T-helper 2 cell (primary cell): Measurements from ENCODE around the gene MYCBP2.
"Not testable (repeated sequence)": the region's sequence is repeated elsewhere in the genome, so short reads cannot be mapped to it uniquely, and the experiment has no call there.

Source experiments
- DNase-seq, 5 experiments: peaks; one replicate each; pipeline versions ENCODE4 v3.0.0 to v3.0.0-alpha.2; 2012 to 2022

Gene MYCBP2

DNA sequence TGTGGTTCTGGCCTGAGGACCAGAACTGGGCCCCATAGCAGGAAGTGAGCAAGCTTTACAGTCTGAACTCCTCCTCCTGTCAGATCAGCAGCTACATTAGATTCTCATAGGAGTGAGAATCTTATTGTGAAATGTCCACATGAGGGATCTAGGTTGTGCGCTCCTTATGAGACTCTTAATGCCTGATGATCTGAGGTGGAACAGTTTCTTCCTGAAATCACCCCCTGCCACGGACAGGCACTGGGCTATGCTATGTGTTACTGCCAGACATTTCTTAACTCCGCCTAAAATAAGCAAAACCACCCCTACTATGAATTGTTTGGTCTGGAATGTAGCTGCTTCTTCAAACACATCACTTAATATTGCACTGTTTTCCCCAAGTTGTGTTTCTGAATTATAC, 304.6 kb downstream of the MYCBP2 start:
- DNase-seq = no peak

DNA sequence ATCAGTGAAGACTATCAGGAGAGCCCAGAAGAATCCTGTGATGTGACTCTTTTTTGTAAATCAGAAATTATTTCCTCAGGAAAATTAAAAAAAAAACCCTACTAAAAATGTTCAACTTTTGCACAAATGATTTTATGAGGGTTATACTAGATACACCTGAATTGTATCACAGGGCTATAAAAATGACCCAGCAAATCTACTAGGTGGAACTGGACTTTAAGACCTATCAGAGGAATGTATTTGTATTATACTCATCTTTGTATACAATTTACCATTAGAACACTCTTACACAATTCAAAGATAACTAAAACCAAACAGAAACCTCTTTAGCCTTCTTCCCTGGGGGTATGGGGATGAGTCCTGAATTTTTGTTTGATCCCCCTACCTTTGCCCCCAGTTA, 307.1 kb downstream of the MYCBP2 start:
- no peak for DNase-seq

DNA sequence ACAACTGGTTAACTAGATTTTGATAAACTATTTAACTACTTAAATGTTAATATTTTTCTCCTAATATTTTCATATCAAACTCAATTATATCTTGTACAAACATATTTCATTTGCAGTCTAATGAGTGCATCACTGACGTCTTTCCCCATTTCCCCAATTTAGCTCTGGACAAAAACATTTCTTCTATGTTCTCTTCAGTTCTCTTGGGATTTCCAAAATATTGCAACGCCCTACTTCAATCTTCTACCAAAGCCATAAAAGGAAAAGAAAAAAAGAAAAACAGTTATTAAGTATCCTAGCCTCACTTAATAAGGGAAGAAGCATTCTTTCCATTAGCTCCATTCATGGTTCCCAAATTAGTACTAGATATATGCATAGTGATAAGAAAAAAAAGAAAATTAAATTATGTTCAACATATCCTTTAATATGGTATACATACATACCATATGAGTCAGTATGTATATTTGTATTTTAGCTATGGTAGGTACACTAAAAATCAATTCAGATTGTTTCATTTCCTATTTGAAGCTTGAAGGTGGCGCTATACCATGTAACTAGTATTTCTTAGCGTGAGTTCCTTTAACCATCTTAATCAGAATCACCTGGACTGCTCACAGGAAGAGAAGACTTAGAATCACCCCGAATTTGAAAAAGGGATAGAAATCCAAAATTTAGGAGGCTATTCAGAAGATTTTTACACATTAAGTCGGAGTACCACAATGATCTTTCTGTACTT, 309.8 kb downstream of the MYCBP2 start:
- DNase-seq = no peak

DNA sequence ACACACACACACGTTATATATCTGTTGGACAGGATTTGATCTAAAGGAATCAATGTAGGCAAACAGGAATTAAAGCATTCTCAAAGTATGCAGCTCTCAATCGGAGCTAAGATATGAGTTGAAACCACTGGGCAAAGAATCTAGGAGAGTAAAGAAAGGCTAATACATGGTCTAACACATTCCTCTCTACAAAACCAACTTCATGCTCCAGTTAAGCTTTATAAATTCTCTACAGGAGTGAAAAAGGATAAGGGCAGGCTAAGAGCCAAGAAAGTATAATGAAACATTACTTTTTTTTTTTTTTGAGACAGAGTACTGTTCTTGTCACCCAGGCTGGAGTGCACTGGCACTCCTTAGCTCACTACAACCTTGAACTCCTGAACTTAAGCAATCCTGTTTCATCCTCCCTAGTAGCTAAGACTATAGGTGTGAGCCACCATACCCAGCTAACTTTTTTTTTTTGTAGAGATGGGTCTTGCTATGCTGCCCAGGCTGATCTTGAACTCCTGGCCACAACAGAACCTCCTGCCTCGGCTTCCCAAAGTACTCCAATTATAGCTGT, 310.6 kb downstream of the MYCBP2 start:
- DNase-seq = no peak

DNA sequence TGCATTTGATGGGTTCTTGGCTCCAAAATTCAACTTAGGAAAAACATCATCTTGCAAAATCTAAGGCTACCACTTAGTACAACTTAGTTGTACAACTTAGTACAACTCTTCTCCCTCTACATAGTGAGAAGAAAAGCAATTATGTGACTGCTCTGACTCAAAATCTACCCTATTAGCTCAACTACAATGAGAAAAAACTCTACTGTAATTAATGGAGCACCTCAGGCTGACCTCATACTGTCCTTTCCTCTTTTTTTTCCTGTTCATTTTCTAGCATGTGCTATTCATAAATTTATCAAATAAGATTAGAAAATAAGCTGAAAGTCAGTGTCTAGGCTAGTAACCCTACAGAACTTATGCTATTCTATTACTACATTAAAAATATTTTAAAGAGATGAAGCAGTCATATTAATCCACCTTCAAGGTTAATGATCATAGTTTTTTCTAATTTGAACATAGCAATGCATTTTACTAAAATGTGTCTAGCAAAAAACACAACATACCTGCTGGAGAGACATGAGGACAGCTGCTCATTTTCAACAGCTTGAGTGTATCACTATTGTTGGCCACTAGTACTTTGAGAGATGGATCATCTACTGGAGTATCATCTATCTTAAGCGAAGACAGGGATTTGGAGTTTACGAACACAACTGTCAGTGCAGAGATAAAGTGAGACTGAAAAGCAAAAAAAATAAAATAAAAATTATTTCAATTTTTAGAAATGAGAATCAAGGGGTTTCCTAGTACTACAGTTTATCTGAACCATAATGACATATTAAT, 311.8 kb downstream of the MYCBP2 start:
- DNase-seq = no peak

DNA sequence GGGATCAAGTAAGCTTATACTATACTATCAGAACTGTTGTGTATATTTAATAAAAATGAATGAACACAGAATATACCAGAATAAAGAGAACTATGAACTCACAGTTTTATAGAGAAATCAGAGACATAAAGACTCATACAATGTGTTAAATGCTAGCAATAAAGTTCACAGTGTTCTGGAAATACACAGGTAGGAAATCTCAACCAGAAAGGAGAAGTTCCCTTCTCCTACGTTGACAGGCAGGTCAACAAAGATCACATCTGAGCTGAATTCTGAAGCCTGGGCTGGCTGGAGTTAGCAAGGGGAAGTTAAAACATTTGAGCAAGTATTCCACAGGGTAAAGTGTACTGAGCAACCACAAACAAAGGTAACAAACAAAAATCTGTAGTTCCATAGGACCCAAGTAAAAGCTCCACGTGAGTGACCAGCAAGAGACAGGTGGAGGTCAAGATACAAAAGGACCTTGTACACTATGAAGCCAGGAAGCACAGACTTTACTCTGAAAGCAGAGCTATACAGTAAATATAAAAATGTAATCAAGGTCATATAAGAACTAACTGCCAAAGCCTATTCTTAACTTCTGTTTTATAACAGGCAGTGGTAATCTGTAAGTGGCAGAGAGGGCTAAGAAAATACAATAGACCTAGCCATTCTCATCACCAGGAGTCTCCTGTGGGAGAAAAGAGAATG, 312.9 kb downstream of the MYCBP2 start:
- DNase-seq = no peak

DNA sequence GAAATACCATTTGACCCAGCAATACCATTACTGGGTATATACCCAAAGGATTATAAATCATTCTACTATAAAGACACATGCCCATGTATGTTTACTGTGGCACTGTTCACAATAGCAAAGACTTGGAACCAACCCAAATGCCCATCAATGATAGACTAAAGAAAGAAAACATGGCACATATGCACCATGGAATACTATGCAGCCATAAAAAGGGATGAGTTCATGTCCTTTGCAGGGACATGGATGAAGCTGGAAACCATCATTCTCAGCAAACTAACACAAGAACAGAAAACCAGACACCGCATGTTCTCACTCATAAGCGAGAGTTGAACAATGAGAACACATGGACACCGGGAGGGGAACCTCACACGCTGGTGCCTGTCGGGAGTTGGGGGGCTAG, 317.2 kb downstream of the MYCBP2 start:
- DNase-seq = not testable (repeated sequence)

DNA sequence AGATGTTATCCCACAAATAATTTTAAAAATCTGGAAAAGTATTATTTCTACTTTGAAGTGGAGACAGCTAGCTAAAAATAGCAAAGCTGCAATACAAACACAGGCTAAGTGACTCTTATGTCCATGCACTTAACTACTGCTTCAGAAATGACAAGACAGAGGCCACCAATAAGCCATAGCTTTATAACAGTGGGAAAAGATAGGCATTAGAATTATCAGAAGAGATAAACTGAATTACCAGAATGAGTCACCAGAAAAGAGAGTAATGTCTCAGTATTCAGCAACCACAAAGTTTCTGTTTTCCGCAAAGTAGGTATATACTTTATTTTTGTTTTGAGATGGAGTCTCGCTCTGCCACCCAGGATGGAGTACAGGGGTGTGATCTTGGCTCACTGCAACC, 317.9 kb downstream of the MYCBP2 start:
- DNase-seq = peak in 1 of 5 experiments; percentile 86

DNA sequence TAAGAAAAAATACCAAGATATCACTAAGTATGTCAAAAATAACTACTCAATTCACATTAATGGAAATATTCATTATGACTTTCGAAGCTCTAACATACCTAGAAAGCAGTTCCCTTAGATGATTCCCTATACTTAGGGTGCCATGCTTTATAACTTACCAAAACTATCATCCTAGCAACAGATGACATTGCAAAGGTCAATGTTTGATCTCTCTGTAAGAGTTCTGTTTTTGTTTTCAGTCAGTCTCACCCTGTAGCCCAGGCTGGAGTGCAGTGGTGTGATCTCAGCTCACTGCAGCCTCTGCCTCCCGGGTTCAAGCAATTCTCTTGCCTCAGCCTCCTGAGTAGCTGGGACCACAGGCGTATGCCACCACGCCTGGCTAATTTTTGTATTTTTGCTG, 318.6 kb downstream of the MYCBP2 start:
- peak in 1 of 5 experiments; percentile 23 for DNase-seq

DNA sequence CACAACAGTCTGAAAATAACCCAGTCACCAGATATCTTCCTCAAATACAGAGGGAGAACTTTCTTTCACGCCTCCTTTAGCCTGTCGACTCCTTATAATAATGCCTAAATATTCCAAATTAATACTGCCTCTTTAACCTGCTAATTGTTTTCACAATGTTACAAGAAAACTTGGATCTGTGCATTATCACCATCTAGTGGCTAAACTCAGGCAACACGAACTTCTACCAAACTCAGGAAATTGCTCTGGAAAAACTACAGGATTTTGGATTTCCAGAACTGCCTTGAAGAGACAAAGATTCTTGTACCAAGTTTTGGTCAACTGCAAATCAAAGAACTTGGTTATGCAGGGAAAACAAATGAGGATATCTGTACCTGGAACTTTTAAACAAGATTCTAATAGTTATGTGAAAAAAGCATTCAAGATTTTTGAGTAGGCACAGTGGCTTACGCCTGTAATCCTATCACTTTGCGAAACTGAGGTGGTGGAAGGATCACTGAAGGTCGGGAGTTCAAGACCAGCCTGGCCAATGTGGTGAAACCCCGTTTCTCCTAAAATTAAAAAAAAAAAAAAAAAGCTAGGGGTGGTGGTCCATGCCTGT, 324.2 kb downstream of the MYCBP2 start:
- no peak for DNase-seq

DNA sequence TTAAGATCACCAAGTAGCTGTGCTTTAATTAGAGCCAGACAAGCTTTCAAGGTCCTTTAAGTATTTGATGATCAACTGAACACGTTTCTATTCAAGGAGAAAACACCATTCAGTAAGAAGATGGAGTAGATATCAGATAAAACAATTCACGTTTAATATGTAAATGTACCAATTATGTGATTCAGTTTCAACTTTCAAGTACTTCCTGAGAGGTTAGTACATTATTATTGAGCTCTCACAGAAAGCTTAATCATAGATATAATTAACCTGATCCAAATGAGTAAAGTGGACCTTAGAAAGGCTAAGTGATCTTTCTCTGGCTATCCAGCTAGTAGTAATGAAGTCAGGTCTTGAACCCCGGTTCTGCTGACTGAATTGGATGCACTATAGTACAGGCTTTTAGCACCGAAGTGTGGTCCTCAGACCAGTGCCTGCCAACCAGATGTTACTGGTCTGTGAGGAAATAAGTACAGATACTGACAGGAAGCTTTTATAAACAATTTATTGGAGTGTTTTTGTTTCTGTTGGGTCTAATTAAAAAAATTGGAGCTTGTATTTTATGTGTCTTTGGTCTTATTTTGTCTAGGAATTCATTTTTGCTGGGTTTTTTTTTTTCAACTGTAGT, 324.8 kb downstream of the MYCBP2 start:
- DNase-seq = no peak

DNA sequence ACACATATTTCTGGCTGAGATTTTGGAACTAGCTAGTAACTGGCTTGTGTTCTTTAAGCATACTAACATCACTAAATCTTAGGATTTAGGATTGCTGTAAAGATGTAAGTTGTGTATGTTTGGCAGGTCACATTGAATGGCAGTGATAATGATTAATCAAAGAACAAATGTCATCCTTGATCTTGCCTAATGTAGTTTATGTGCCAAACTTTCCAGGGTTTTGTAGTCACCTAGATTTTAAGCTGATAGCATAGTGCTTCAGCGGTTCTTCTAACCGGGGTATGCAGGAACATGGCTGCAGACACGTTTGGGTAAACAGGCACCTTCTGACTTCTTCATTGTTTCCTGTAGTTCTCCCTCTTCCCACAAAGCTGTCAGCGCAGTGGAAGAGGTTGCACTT, 325.4 kb downstream of the MYCBP2 start:
- no peak for DNase-seq

DNA sequence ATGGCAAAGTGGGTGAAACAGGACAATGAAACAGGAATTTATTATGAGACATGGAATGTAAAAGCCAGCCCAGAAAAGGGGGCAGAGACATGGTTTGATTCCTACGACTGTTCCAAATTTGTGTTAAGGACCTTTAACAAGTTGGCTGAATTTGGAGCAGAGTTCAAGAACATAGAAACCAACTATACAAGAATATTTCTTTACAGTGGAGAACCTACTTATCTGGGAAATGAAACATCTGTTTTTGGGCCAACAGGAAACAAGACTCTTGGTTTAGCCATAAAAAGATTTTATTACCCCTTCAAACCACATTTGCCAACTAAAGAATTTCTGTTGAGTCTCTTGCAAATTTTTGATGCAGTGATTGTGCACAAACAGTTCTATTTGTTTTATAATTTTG, 326.4 kb downstream of the MYCBP2 start:
- no peak for DNase-seq
